Measurements from ENCODE around the gene TNFSF9. TPM values are rescaled to one million over a fixed set of nuclear protein-coding genes. Genes with fewer than 3 reads are reported as not detected.
A peak's percentile ranks its signal among the peaks of the same experiment; 100 is the strongest.
"Not testable (repeated sequence)": the region's sequence is repeated elsewhere in the genome, so short reads cannot be mapped to it uniquely, and the experiment has no call there.

TNFSF9 gene
- total and polyA plus RNA-seq, 5 experiments from 2014 or later = 0.25 to 1.0 (median 0.42) TPM; not detected in 1

- H3K4me1 Mint-ChIP-seq = no peaks in the 10 kb centered on the region
- no peak for DNase-seq
- peaks cover 0 to 12% (median 3%) of the 10 kb centered on the region in 9 donors for H3K9me3 Mint-ChIP-seq
- H3K4me3 Mint-ChIP-seq = no peak overlapping the region
- H3K27me3 Mint-ChIP-seq = peaks cover 8 to 20% (median 12%) of the 10 kb centered on the region in 5 donors
- POLR2A ChIA-PET = no interaction called here
- H3K27ac Mint-ChIP-seq = no peak overlapping the region
- H3K36me3 Mint-ChIP-seq = no peaks in the 10 kb centered on the region
- ATAC-seq = no peak
These were observed 39.9 kb downstream of the TNFSF9 start for GRCh38 chr19:6570764-6571163.

GRCh38 chr19:6571167-6571566, 40.3 kb downstream of the TNFSF9 start:
- no peak for ATAC-seq
- POLR2A ChIA-PET = no interaction called here

GRCh38 chr19:6572217-6572616, 41.4 kb downstream of the TNFSF9 start:
- H3K9me3 Mint-ChIP-seq = peaks cover 0 to 9% (median 0%) of the 10 kb centered on the region in 9 donors
- H3K4me3 Mint-ChIP-seq = no peak overlapping the region
- POLR2A ChIA-PET = no interaction called here
- DNase-seq (no peak), ATAC-seq (no peak)
- no peaks in the 10 kb centered on the region for H3K36me3 Mint-ChIP-seq
- H3K27ac Mint-ChIP-seq = no peak overlapping the region
- H3K4me1 Mint-ChIP-seq = no peaks in the 10 kb centered on the region
- peaks cover 8 to 20% (median 12%) of the 10 kb centered on the region in 5 donors for H3K27me3 Mint-ChIP-seq

More at GRCh38 chr19:6571167-6571566, 40.3 kb downstream of the TNFSF9 start:
- Mint-ChIP-seq H3K27me3 (peaks cover 8 to 20% (median 12%) of the 10 kb centered on the region in 5 donors), H3K27ac (no peak overlapping the region), H3K9me3 (peaks cover 0 to 12% (median 3%) of the 10 kb centered on the region in 9 donors), H3K4me1 (no peaks in the 10 kb centered on the region), H3K36me3 (no peaks in the 10 kb centered on the region), H3K4me3 (no peak overlapping the region)
- no peak for DNase-seq

- H3K27ac Mint-ChIP-seq = no peak overlapping the region
- H3K9me3 Mint-ChIP-seq = peaks cover 0 to 9% (median 0%) of the 10 kb centered on the region in 9 donors
- POLR2A ChIA-PET = no interaction called here
- ATAC-seq = no peak
- H3K27me3 Mint-ChIP-seq = peaks cover 8 to 17% (median 12%) of the 10 kb centered on the region in 5 donors
- H3K36me3 Mint-ChIP-seq = no peaks in the 10 kb centered on the region
- H3K4me1 Mint-ChIP-seq = peaks cover 0 to 2% (median 0%) of the 10 kb centered on the region in 4 donors
- DNase-seq = no peak
- H3K4me3 Mint-ChIP-seq = no peak overlapping the region
These were observed 42.5 kb downstream of the TNFSF9 start for GRCh38 chr19:6573350-6573749.

- POLR2A ChIA-PET = no interaction called here
- Mint-ChIP-seq H3K27me3 (peaks cover 0 to 6% (median 3%) of the 10 kb centered on the region in 5 donors), H3K36me3 (no peaks in the 10 kb centered on the region), H3K9me3 (peaks cover 0 to 2% (median 0%) of the 10 kb centered on the region in 9 donors), H3K27ac (no peak overlapping the region), H3K4me3 (no peak overlapping the region), H3K4me1 (peaks cover 0 to 2% (median 0%) of the 10 kb centered on the region in 4 donors)
- ATAC-seq (no peak), DNase-seq (no peak)
These were observed 46.1 kb downstream of the TNFSF9 start for GRCh38 chr19:6576869-6577475.

- no peak overlapping the region for H3K4me3 Mint-ChIP-seq
- no peak overlapping the region for H3K27ac Mint-ChIP-seq
- DNase-seq (peak in 1 of 10 donors; percentile 13), ATAC-seq (peak in 1 of 2 donors; percentile 41)
- H3K36me3 Mint-ChIP-seq = no peaks in the 10 kb centered on the region
- POLR2A ChIA-PET = no interaction called here
- peaks cover 0 to 4% (median under 1%) of the 10 kb centered on the region in 5 donors for H3K27me3 Mint-ChIP-seq
- no peaks in the 10 kb centered on the region for H3K9me3 Mint-ChIP-seq
- peaks cover 0 to 2% (median 0%) of the 10 kb centered on the region in 4 donors for H3K4me1 Mint-ChIP-seq
These were observed 46.8 kb downstream of the TNFSF9 start for GRCh38 chr19:6577476-6578125.

- Mint-ChIP-seq H3K9me3 (no peaks in the 10 kb centered on the region), H3K27me3 (peaks cover 0 to 4% (median 0%) of the 10 kb centered on the region in 5 donors), H3K4me1 (peaks cover 0 to 2% (median 0%) of the 10 kb centered on the region in 4 donors), H3K36me3 (no peaks in the 10 kb centered on the region), H3K27ac (no peak overlapping the region), H3K4me3 (no peak overlapping the region)
- ATAC-seq = no peak
- POLR2A ChIA-PET = no interaction called here
- DNase-seq = no peak
These were observed 48.8 kb downstream of the TNFSF9 start for GRCh38 chr19:6579450-6580178.

- POLR2A ChIA-PET = no interaction called here
- Mint-ChIP-seq H3K27me3 (peaks cover 0 to 5% (median 3%) of the 10 kb centered on the region in 5 donors), H3K27ac (no peak overlapping the region), H3K9me3 (no peaks in the 10 kb centered on the region), H3K36me3 (no peaks in the 10 kb centered on the region), H3K4me1 (peaks cover 0 to 2% (median 0%) of the 10 kb centered on the region in 4 donors), H3K4me3 (no peak overlapping the region)
- ATAC-seq = no peak
- DNase-seq = no peak
These were observed 49.5 kb downstream of the TNFSF9 start for GRCh38 chr19:6580313-6580712.

GRCh38 chr19:6582515-6583484, 52.0 kb downstream of the TNFSF9 start:
- H3K27ac Mint-ChIP-seq, POLR2A ChIA-PET, H3K4me3 Mint-ChIP-seq, H3K36me3 Mint-ChIP-seq, ATAC-seq, DNase-seq, H3K9me3 Mint-ChIP-seq: not testable (repeated sequence)
- H3K4me1 Mint-ChIP-seq = peaks cover 11 to 17% (median 13%) of the 10 kb centered on the region in 4 donors
- H3K27me3 Mint-ChIP-seq = peaks cover 13 to 28% (median 21%) of the 10 kb centered on the region in 5 donors

Other genes with a start within 250 kb of the TNFSF9 start
- gene ACER1, start 197.4 kb upstream of the TNFSF9 start, total RNA-seq = 1 to 10 TPM in 1 of 2 experiments, under 1 TPM in 1; 0.91 to 1.1 TPM
- 1 to 10 TPM; 1.4 to 2.6 (median 2.3) TPM for gene ACER1, start 197.4 kb upstream of the TNFSF9 start, polyA plus RNA-seq
- 10 to 100 TPM; 73.0 to 74.4 TPM for gene CLPP, start 169.5 kb upstream of the TNFSF9 start, total RNA-seq
- 100 to 1,000 TPM; 142 to 197 (median 148) TPM for gene CLPP, start 169.5 kb upstream of the TNFSF9 start, polyA plus RNA-seq
- 10 to 100 TPM; 73.7 TPM for gene ALKBH7, start 158.2 kb upstream of the TNFSF9 start, total RNA-seq
- 100 to 1,000 TPM; 130 to 162 (median 144) TPM for gene ALKBH7, start 158.2 kb upstream of the TNFSF9 start, polyA plus RNA-seq
- 1 to 10 TPM; 3.3 to 3.7 TPM for gene PSPN, start 155.1 kb upstream of the TNFSF9 start, total RNA-seq
- 1 to 10 TPM in 2 of 3 donors, under 1 TPM in 1; 0.50 to 1.2 (median 1.1) TPM for gene PSPN, start 155.1 kb upstream of the TNFSF9 start, polyA plus RNA-seq
- gene GTF2F1, start 137.9 kb upstream of the TNFSF9 start, total RNA-seq = 10 to 100 TPM; 54.1 to 64.8 TPM
- 10 to 100 TPM; 16.3 to 30.1 (median 20.6) TPM for gene GTF2F1, start 137.9 kb upstream of the TNFSF9 start, polyA plus RNA-seq
- 100 to 1,000 TPM; 159 to 167 TPM for gene KHSRP, start 106.2 kb upstream of the TNFSF9 start, total RNA-seq
- gene KHSRP, start 106.2 kb upstream of the TNFSF9 start, polyA plus RNA-seq = 10 to 100 TPM; 14.5 to 26.2 (median 14.7) TPM
- under 1 TPM; 0.62 to 0.96 TPM for gene SLC25A41, start 97.3 kb upstream of the TNFSF9 start, total RNA-seq
- gene SLC25A41, start 97.3 kb upstream of the TNFSF9 start, polyA plus RNA-seq = under 1 TPM in 1 of 3 donors, not detected in 2; 0.38 TPM
- 10 to 100 TPM; 19.0 to 24.5 TPM for gene SLC25A23, start 71.2 kb upstream of the TNFSF9 start, total RNA-seq
- 10 to 100 TPM; 14.6 to 29.6 (median 15.9) TPM for gene SLC25A23, start 71.2 kb upstream of the TNFSF9 start, polyA plus RNA-seq
- gene CRB3, start 66.8 kb upstream of the TNFSF9 start, total RNA-seq = 10 to 100 TPM in 1 of 2 experiments, 1 to 10 TPM in 1; 8.5 to 10.5 TPM
- gene CRB3, start 66.8 kb upstream of the TNFSF9 start, polyA plus RNA-seq = 1 to 10 TPM; 4.3 to 5.8 (median 5.7) TPM
- 100 to 1,000 TPM; 105 to 110 TPM for gene DENND1C, start 49.2 kb upstream of the TNFSF9 start, total RNA-seq
- gene DENND1C, start 49.2 kb upstream of the TNFSF9 start, polyA plus RNA-seq = 100 to 1,000 TPM in 1 of 3 donors, 10 to 100 TPM in 2; 35.4 to 106 (median 67.7) TPM
- 1 to 10 TPM; 7.6 to 8.8 TPM for gene TUBB4A, start 28.7 kb upstream of the TNFSF9 start, total RNA-seq
- gene TUBB4A, start 28.7 kb upstream of the TNFSF9 start, polyA plus RNA-seq = 1 to 10 TPM; 2.8 to 7.3 (median 5.2) TPM
- not detected for gene CD70, start 60.1 kb downstream of the TNFSF9 start, total RNA-seq
- gene CD70, start 60.1 kb downstream of the TNFSF9 start, polyA plus RNA-seq = under 1 TPM in 1 of 3 donors, not detected in 2; 0.90 TPM
- gene TNFSF14, start 139.1 kb downstream of the TNFSF9 start, total RNA-seq = 1 to 10 TPM; 1.5 to 1.6 TPM
- gene TNFSF14, start 139.1 kb downstream of the TNFSF9 start, polyA plus RNA-seq = 1 to 10 TPM; 2.0 to 4.9 (median 3.4) TPM
- 1 to 10 TPM in 1 of 2 experiments, under 1 TPM in 1; 0.80 to 2.4 TPM for gene C3, start 189.6 kb downstream of the TNFSF9 start, total RNA-seq
- gene C3, start 189.6 kb downstream of the TNFSF9 start, polyA plus RNA-seq = not detected
- gene GPR108, start 206.6 kb downstream of the TNFSF9 start, total RNA-seq = 10 to 100 TPM; 56.8 to 58.3 TPM
- gene GPR108, start 206.6 kb downstream of the TNFSF9 start, polyA plus RNA-seq = 10 to 100 TPM; 51.0 to 77.1 (median 58.0) TPM
- gene TRIP10, start 208.7 kb downstream of the TNFSF9 start, total RNA-seq = 1 to 10 TPM; 4.5 to 5.3 TPM
- 1 to 10 TPM in 1 of 3 donors, under 1 TPM in 2; 0.64 to 1.0 (median 0.97) TPM for gene TRIP10, start 208.7 kb downstream of the TNFSF9 start, polyA plus RNA-seq
- 10 to 100 TPM; 45.8 to 46.5 TPM for gene SH2D3A, start 236.4 kb downstream of the TNFSF9 start, total RNA-seq
- gene SH2D3A, start 236.4 kb downstream of the TNFSF9 start, polyA plus RNA-seq = 10 to 100 TPM; 23.0 to 47.3 (median 35.7) TPM
- 10 to 100 TPM; 79.5 to 85.0 TPM for gene VAV1, start 241.7 kb downstream of the TNFSF9 start, total RNA-seq
- gene VAV1, start 241.7 kb downstream of the TNFSF9 start, polyA plus RNA-seq = 10 to 100 TPM; 18.7 to 27.9 (median 19.9) TPM